ENCODE data around the gene MTMR10. TPM values are rescaled to one million over a fixed set of nuclear protein-coding genes. Genes with fewer than 3 reads are reported as not detected.

MTMR10 gene
- polyA plus RNA-seq, 2 of the 4 experiments (the other 2 are of a cell fraction) = 11.9 to 23.1 TPM

DNA sequence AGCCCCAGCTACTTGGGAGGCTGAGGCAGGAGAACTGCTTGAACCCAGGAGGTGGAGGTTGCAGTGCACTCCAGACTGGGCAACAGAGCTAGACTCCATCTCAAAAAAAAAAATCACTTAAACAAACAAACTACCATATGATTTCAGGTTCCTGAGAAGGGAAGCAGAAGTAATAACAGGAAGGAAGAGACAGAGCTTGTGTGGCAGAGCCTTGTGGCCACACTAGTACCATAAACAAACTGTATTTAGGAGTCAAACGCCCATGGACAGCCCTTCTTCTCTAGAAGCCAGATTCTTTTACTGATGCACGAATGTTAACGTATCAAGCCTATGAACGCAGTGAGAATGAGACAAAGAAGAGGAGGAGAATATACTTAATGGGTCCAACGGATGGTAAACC is 12.0 kb downstream of the MTMR10 start:
- H3K9me3 ChIP-seq = no peaks in the 10 kb centered on the region
- no peak overlapping the region for H3K4me3 ChIP-seq
- CTCF ChIA-PET = interaction anchor here (0.6 to 2.0 kb wide), 2 partner anchors 29 to 150 kb away, joined by 3 to 6 read pairs; no protein-coding TSS in a partner anchor
- H3K4me2 ChIP-seq = no peak overlapping the region
- no peak overlapping the region for H3K27ac ChIP-seq
- FAIRE-seq (peak; percentile 70), ATAC-seq (no peak), DNase-seq (ENCODE audit: low read depth in 1 of 2, low spot score in 1 of 2) (no peak)
- no peak for TF ChIP-seq NFE2L2 (conservative IDR thresholded peaks at IDR 0.05; ENCODE audit: low read length)
- no peak for TF ChIP-seq CHD4 (IDR thresholded peaks at IDR 0.05; ENCODE audit: borderline replicate concordance)
- POLR2A ChIA-PET = no interaction called here
- 96% methylated on average over 5 of the region's 5 CpGs for WGBS (ENCODE audit: missing lambda C conversion rate)
- no peaks in the 10 kb centered on the region for H3K4me1 ChIP-seq

DNA sequence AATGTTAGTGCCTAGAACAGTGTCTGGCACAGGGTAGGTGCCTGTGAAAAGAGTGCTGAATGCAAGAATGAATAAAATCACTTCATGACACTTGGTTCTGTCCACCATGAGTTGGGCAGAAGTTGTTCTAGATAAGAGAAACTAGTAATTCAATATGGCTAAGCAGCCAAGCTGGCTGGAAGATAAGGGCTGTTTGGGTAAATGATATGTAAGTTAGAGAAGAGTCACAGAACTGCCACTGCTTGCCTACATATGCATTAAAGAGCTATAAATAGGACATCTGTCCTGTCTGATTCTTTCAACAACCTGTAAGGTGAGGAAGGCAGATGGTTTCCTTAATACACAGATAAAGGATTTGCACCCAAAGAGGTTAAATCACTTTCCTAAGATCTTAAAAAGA is 13.1 kb downstream of the MTMR10 start:
- TF ChIP-seq SMC3 (IDR thresholded peaks at IDR 0.05) = no peak
- no peak for TF ChIP-seq RAD21 (conservative IDR thresholded peaks at IDR 0.05 in 1 of 2, IDR thresholded peaks at IDR 0.05 in 1 of 2)
- no peak for TF ChIP-seq CEBPB (IDR thresholded peaks at IDR 0.05)
- TF ChIP-seq RCOR1 (IDR thresholded peaks at IDR 0.05; ENCODE audit: low read depth, low read length) = no peak
- TF ChIP-seq NR3C1 (IDR thresholded peaks at IDR 0.05) = no peak
- TF ChIP-seq, protein P1, sequence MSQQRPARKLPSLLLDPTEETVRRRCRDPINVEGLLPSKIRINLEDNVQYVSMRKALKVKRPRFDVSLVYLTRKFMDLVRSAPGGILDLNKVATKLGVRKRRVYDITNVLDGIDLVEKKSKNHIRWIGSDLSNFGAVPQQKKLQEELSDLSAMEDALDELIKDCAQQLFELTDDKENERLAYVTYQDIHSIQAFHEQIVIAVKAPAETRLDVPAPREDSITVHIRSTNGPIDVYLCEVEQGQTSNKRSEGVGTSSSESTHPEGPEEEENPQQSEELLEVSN (IDR thresholded peaks at IDR 0.05; ENCODE audit: borderline replicate concordance, low read depth) = no peak
- TF ChIP-seq POLR2AphosphoS2 (conservative IDR thresholded peaks at IDR 0.05; ENCODE audit: low read length) = no peak
- TF ChIP-seq, protein P2, sequence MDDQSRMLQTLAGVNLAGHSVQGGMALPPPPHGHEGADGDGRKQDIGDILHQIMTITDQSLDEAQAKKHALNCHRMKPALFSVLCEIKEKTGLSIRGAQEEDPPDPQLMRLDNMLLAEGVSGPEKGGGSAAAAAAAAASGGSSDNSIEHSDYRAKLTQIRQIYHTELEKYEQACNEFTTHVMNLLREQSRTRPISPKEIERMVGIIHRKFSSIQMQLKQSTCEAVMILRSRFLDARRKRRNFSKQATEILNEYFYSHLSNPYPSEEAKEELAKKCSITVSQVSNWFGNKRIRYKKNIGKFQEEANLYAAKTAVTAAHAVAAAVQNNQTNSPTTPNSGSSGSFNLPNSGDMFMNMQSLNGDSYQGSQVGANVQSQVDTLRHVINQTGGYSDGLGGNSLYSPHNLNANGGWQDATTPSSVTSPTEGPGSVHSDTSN (IDR thresholded peaks at IDR 0.05) = no peak
- no peak for TF ChIP-seq RFX5 (IDR thresholded peaks at IDR 0.05)
- no peak for TF ChIP-seq JUNB (IDR thresholded peaks at IDR 0.05)
- no peak for TF ChIP-seq HDAC2 (IDR thresholded peaks at IDR 0.05)
- no peak for TF ChIP-seq MYC (IDR thresholded peaks at IDR 0.05; ENCODE audit: borderline replicate concordance, low read length)
- no peak for TF ChIP-seq CHD2 (IDR thresholded peaks at IDR 0.05; ENCODE audit: low read length, partially characterized antibody)
- no peak for TF ChIP-seq MAFK (IDR thresholded peaks at IDR 0.05; ENCODE audit: partially characterized antibody)
- no peak for TF ChIP-seq HOXA7 (CRISPR knock-in tag; IDR thresholded peaks at IDR 0.05)
- no peak for TF ChIP-seq EHMT2 (IDR thresholded peaks at IDR 0.05; ENCODE audit: low read depth)
- no peak for FAIRE-seq
- no peak for DNase-seq (ENCODE audit: low read depth in 1 of 2, low spot score in 1 of 2)
- ATAC-seq = no peak
- POLR2A ChIA-PET = interaction anchor here (0.6 kb wide), 1 partner anchor 13 kb away, joined by 3 read pairs; no protein-coding TSS in a partner anchor
- CTCF ChIA-PET = interaction anchor here (1.0 to 2.0 kb wide), 3 partner anchors 10 to 151 kb away, joined by 3 to 7 read pairs (median 6); no protein-coding TSS in a partner anchor
- no peak overlapping the region for H3K27ac ChIP-seq
- no peaks in the 10 kb centered on the region for H3K4me1 ChIP-seq
- H3K9me3 ChIP-seq = no peaks in the 10 kb centered on the region
- no peak overlapping the region for H3K4me3 ChIP-seq
- no peak overlapping the region for H3K4me2 ChIP-seq

DNA sequence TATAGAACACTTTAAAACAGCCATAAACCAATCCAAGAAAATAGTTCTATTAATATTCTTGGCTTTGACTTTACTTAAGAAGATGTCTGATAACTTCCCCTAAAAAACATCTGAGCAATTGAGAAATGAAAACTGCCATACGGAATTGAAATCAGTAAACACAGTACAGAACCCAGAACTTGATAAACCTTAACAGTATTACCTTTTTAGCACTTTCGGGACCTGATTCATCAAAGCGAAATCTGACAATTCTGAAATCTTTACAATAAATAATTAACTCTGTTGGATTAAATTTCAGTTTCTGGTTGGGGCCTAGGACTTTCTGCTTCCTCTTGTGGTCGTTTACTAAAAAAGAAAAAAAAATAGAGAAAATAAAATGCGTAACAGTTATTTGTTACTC is 17.3 kb downstream of the MTMR10 start:
- ATAC-seq = no peak
- 84% methylated on average over 5 of the region's 5 CpGs for WGBS (ENCODE audit: missing lambda C conversion rate)
- ChIA-PET CTCF (interaction anchor here (0.6 to 1.6 kb wide), 2 partner anchors 11 to 309 kb away, joined by 3 to 5 read pairs; no protein-coding TSS in a partner anchor), POLR2A (interaction anchor here (1.3 kb wide), 1 partner anchor 18 kb away, joined by 3 read pairs; the partner anchor contains the start of gene MTMR10)
- DNase-seq (ENCODE audit: low read depth in 1 of 2, low spot score in 1 of 2) = no peak
- no peaks in the 10 kb centered on the region for H3K9me3 ChIP-seq
- TF ChIP-seq GATA3 (IDR thresholded peaks at IDR 0.05; ENCODE audit: borderline replicate concordance) (no peak), HOXB13 (CRISPR knock-in tag; IDR thresholded peaks at IDR 0.05; ENCODE audit: low read depth) (no peak)
- TF ChIP-seq, protein P3, sequence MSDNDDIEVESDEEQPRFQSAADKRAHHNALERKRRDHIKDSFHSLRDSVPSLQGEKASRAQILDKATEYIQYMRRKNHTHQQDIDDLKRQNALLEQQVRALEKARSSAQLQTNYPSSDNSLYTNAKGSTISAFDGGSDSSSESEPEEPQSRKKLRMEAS (IDR thresholded peaks at IDR 0.05) = no peak
- TF ChIP-seq, protein P2 (IDR thresholded peaks at IDR 0.05) = no peak
- no peak for FAIRE-seq
- H3K27ac ChIP-seq = no peak overlapping the region
- no peak overlapping the region for H3K4me2 ChIP-seq
- H3K4me3 ChIP-seq = no peak overlapping the region
- H3K4me1 ChIP-seq = no peaks in the 10 kb centered on the region

Measured in A549 (cell line).